ENCODE results near the gene VCL.
"Not testable (repeated sequence)": the region's sequence is repeated elsewhere in the genome, so short reads cannot be mapped to it uniquely, and the experiment has no call there.

Gene VCL

GRCh38 chr10:73956476-73957359 is 41.2 kb upstream of the VCL start:
- no peak overlapping the region for H3K4me3 ChIP-seq (replicated peaks in 1 of 2; ENCODE audit: low read depth in 2 of 2, low read length in 2 of 2)
- DNase-seq (ENCODE audit: low read depth in 2 of 2) = peak in 1 of 2 donors; percentile 53

GRCh38 chr10:73959484-73960243 is 38.3 kb upstream of the VCL start:
- H3K4me3 ChIP-seq (replicated peaks in 1 of 2; ENCODE audit: low read depth in 2 of 2, low read length in 2 of 2) = no peak overlapping the region
- TF ChIP-seq CTCF (IDR thresholded peaks at IDR 0.05; ENCODE audit: low read depth, low read length) = no peak
- DNase-seq (ENCODE audit: low read depth in 2 of 2) = no peak

More at GRCh38 chr10:73956476-73957359, 41.2 kb upstream of the VCL start:
- no peak for TF ChIP-seq CTCF (IDR thresholded peaks at IDR 0.05; ENCODE audit: low read depth, low read length)

GRCh38 chr10:73962386-73962785 is 35.5 kb upstream of the VCL start:
- no peak overlapping the region for H3K4me3 ChIP-seq (replicated peaks in 1 of 2; ENCODE audit: low read depth in 2 of 2, low read length in 2 of 2)
- no peak for DNase-seq (ENCODE audit: low read depth in 2 of 2)
- no peak for TF ChIP-seq CTCF (IDR thresholded peaks at IDR 0.05; ENCODE audit: low read depth, low read length)

- H3K4me3 ChIP-seq (replicated peaks in 1 of 2; ENCODE audit: low read depth in 2 of 2, low read length in 2 of 2) = not testable (repeated sequence)
Observed at GRCh38 chr10:73963533-73963932, 34.4 kb upstream of the VCL start.

GRCh38 chr10:73964743-73965142 is 33.2 kb upstream of the VCL start:
- no peak for DNase-seq (ENCODE audit: low read depth in 2 of 2)
- no peak overlapping the region for H3K4me3 ChIP-seq (replicated peaks in 1 of 2; ENCODE audit: low read depth in 2 of 2, low read length in 2 of 2)
- TF ChIP-seq CTCF (IDR thresholded peaks at IDR 0.05; ENCODE audit: low read depth, low read length) = no peak

More at GRCh38 chr10:73963533-73963932, 34.4 kb upstream of the VCL start:
- DNase-seq (ENCODE audit: low read depth in 2 of 2) = not testable (repeated sequence)

- not testable (repeated sequence) for DNase-seq (ENCODE audit: low read depth in 2 of 2); H3K4me3 ChIP-seq (replicated peaks in 1 of 2; ENCODE audit: low read depth in 2 of 2, low read length in 2 of 2)
Observed at GRCh38 chr10:73965267-73965889, 32.5 kb upstream of the VCL start.

GRCh38 chr10:73965890-73966768 is 31.8 kb upstream of the VCL start:
- peak; percentile 96 to 99 for DNase-seq (ENCODE audit: low read depth in 2 of 2)

More at GRCh38 chr10:73965890-73966768, 31.8 kb upstream of the VCL start:
- H3K4me3 ChIP-seq (replicated peaks in 1 of 2; ENCODE audit: low read depth in 2 of 2, low read length in 2 of 2) = peak overlapping the region in 1 of 2 donors; percentile 26
- TF ChIP-seq CTCF (IDR thresholded peaks at IDR 0.05; ENCODE audit: low read depth, low read length) = no peak

All from cardiac fibroblast (primary cell).